Medulla oblongata (tissue), 1 donor: ENCODE results near the gene COMT.

Experiments used
- DNase-seq: peaks from one replicate; pipeline ENCODE4 v3.0.0-alpha.2; 2015; ENCODE audit errors: extremely low spot score

Gene COMT

GRCh38 chr22:19993926-19994325, 52.4 kb downstream of the COMT start:
- DNase-seq: no peak

GRCh38 chr22:19994851-19995610, 53.5 kb downstream of the COMT start:
- no peak for DNase-seq

GRCh38 chr22:19995611-19996339, 54.2 kb downstream of the COMT start:
- no peak for DNase-seq

GRCh38 chr22:19996694-19997384, 55.3 kb downstream of the COMT start:
- no peak for DNase-seq

GRCh38 chr22:19997561-19998231, 56.1 kb downstream of the COMT start:
- no peak for DNase-seq

- DNase-seq: no peak
Measured at GRCh38 chr22:19998232-19998951, 56.8 kb downstream of the COMT start.

- DNase-seq: no peak
Measured at GRCh38 chr22:19998991-19999820, 57.6 kb downstream of the COMT start.

- peak; percentile 68 for DNase-seq
Measured at GRCh38 chr22:20000246-20001081, 58.9 kb downstream of the COMT start.

- no peak for DNase-seq
Measured at GRCh38 chr22:20001082-20001638, 59.6 kb downstream of the COMT start.

GRCh38 chr22:20002128-20002527, 60.6 kb downstream of the COMT start:
- DNase-seq: no peak

GRCh38 chr22:20002636-20003035, 61.1 kb downstream of the COMT start:
- DNase-seq: no peak

GRCh38 chr22:20003304-20003703, 61.7 kb downstream of the COMT start:
- DNase-seq: no peak

GRCh38 chr22:20004464-20004863, 62.9 kb downstream of the COMT start:
- no peak for DNase-seq

- DNase-seq: no peak
Measured at GRCh38 chr22:20008221-20008995, 66.8 kb downstream of the COMT start.

- no peak for DNase-seq
Measured at GRCh38 chr22:20009018-20009491, 67.5 kb downstream of the COMT start.

- DNase-seq: no peak
Measured at GRCh38 chr22:20009582-20010306, 68.2 kb downstream of the COMT start.

GRCh38 chr22:20010307-20011122, 68.9 kb downstream of the COMT start:
- no peak for DNase-seq
